CD4-positive, alpha-beta T cell (primary cell): ENCODE data around the gene RUNX1. TPM values are rescaled to one million over a fixed set of nuclear protein-coding genes. Genes with fewer than 3 reads are reported as not detected.

Source experiments
- ATAC-seq: fragments of 200-7000 bp; cut with Tn5 transposase; one replicate; pipeline ENCODE4 v1.10.0; 2022; ENCODE audit warnings: mild to moderate bottlenecking; ENCODE audit not compliant: poor library complexity
- CTCF ChIA-PET: fragments of 350-600 bp; sonication (Branson Sonifier 250); formaldehyde crosslinking; loops from one replicate; lab custom pipeline; 2021; ENCODE audit warnings: antibody characterized with exemption, inconsistent platforms; lab: Charles Lee
- POLR2A ChIA-PET: fragments of 350-600 bp; sonication (Branson Sonifier 250); formaldehyde crosslinking; loops from one replicate; lab custom pipeline; 2021; ENCODE audit warnings: antibody characterized with exemption, inconsistent platforms; lab: Charles Lee
- DNase-seq, 14 experiments: peaks; one replicate each; pipeline ENCODE4 v3.0.0-alpha.2; 2013 to 2020; ENCODE audit warnings: mixed read lengths in 2 of 14
- H3K27ac ChIP-seq, 2 donors: one replicate each; pipeline versions ENCODE4 v1.5.1 to v1.7.0; 2013; ENCODE audit warnings: low read length in 2 of 2, low read depth in 1 of 2, mild to moderate bottlenecking in 1 of 2
- H3K27me3 ChIP-seq, 2 experiments: 1 replicate in 1 of 2; 2 replicates in 1 of 2; pipeline versions ENCODE4 v1.6.1 to v1.7.0; 2013; ENCODE audit warnings: low read length in 2 of 2, control low read depth in 1 of 2, mild to moderate bottlenecking in 1 of 2, moderate library complexity in 1 of 2; ENCODE audit not compliant: insufficient read depth in 2 of 2, control insufficient read depth in 1 of 2
- H3K36me3 ChIP-seq: one replicate; pipeline ENCODE4 v1.6.1; 2013; ENCODE audit warnings: low read length, control low read depth; ENCODE audit not compliant: insufficient read depth
- H3K4me1 ChIP-seq: one replicate; pipeline ENCODE4 v1.6.1; 2013; ENCODE audit warnings: low read length, control low read depth; ENCODE audit not compliant: insufficient read depth
- H3K4me3 ChIP-seq: one replicate; pipeline ENCODE4 v1.5.1; 2013; ENCODE audit warnings: mild to moderate bottlenecking, low read length, moderate library complexity
- H3K9me3 ChIP-seq, 2 experiments: 1 replicate in 1 of 2; 2 replicates in 1 of 2; pipeline versions ENCODE4 v1.6.1 to v1.7.0; 2013; ENCODE audit warnings: low read length in 2 of 2, mild to moderate bottlenecking in 2 of 2, control low read depth in 1 of 2, moderate library complexity in 1 of 2; ENCODE audit not compliant: control insufficient read depth in 1 of 2, insufficient read depth in 1 of 2
- H3K27ac Mint-ChIP-seq: one replicate; pipeline ENCODE4 v1.8.0; 2020; ENCODE audit warnings: mixed read lengths
- H3K27me3 Mint-ChIP-seq: one replicate; pipeline ENCODE4 v1.8.0; 2021; ENCODE audit warnings: mixed read lengths
- H3K36me3 Mint-ChIP-seq: one replicate; pipeline ENCODE4 v1.8.0; 2021; ENCODE audit warnings: low read depth, mixed read lengths
- H3K4me1 Mint-ChIP-seq: one replicate; pipeline ENCODE4 v1.8.0; 2021; ENCODE audit warnings: low read depth, mixed read lengths
- H3K4me3 Mint-ChIP-seq: one replicate; pipeline ENCODE4 v1.8.0; 2020; ENCODE audit warnings: mild to moderate bottlenecking, mixed read lengths
- H3K9me3 Mint-ChIP-seq: one replicate; pipeline ENCODE4 v1.8.0; 2020; ENCODE audit warnings: mixed read lengths
- CTCF ChIP-seq: fragments of 200-600 bp; IDR thresholded peaks from one replicate; pipeline ENCODE4 v1.8.0; 2022; ENCODE audit warnings: antibody characterized with exemption, mild to moderate bottlenecking
- intact Hi-C, 2 experiments: fragments of 100-400 bp; cut with DNase I in 1 of 2; cut with micrococcal nuclease in 1 of 2; formaldehyde crosslinking; loops; one replicate each; pipeline versions ENCODE4 v1.15.1 to v1.9.0; 2023 to 2025; cut with DNase I, micrococcal nuclease
- total RNA-seq, 174 experiments: library from RNA in 2 of 174; stranded (reverse) in 2 of 174; gene quantifications; one replicate each; pipeline ENCODE4 v1.2.3 and lab custom pipeline; 2021 to 2026

Gene RUNX1
- total RNA-seq, 2 experiments from 2014 or later, result 71.7 to 74.3 TPM

GRCh38 chr21:34914239-34914638, 134.9 kb downstream of the RUNX1 start:
- POLR2A ChIA-PET, result interaction anchor here (0.8 kb wide), 1 partner anchor 19 kb away, joined by 6 read pairs; no protein-coding TSS in a partner anchor
- Mint-ChIP-seq H3K4me3 (no peak overlapping the region), H3K9me3 (no peaks in the 10 kb centered on the region), H3K4me1 (peaks cover 96% of the 10 kb centered on the region), H3K27me3 (no peaks in the 10 kb centered on the region), H3K36me3 (peaks cover 49% of the 10 kb centered on the region), H3K27ac (peak overlapping the region; percentile 39)
- ATAC-seq (no peak), DNase-seq (no peak)
- CTCF ChIA-PET, result no interaction called here
- Histone ChIP-seq H3K4me3 (no peak overlapping the region), H3K27ac (no peak overlapping the region), H3K9me3 (no peaks in the 10 kb centered on the region), H3K4me1 (peaks cover 52% of the 10 kb centered on the region), H3K36me3 (peaks cover 39% of the 10 kb centered on the region), H3K27me3 (no peaks in the 10 kb centered on the region)
- TF ChIP-seq CTCF, result no peak
- intact Hi-C loops, result no loop called here

- peaks cover 36% of the 10 kb centered on the region for H3K36me3 ChIP-seq
- peaks cover 54% of the 10 kb centered on the region for H3K4me1 ChIP-seq
- TF ChIP-seq CTCF, result no peak
- ChIA-PET POLR2A (interaction anchor here (0.8 kb wide), 1 partner anchor 20 kb away, joined by 6 read pairs; no protein-coding TSS in a partner anchor), CTCF (no interaction called here)
- Mint-ChIP-seq H3K4me1 (peaks cover 96% of the 10 kb centered on the region), H3K4me3 (no peak overlapping the region), H3K9me3 (no peaks in the 10 kb centered on the region), H3K36me3 (peaks cover 48% of the 10 kb centered on the region), H3K27me3 (no peaks in the 10 kb centered on the region), H3K27ac (no peak overlapping the region)
- H3K27ac ChIP-seq, result no peak overlapping the region
- H3K27me3 ChIP-seq, result no peaks in the 10 kb centered on the region
- intact Hi-C loops, result no loop called here
- DNase-seq (no peak), ATAC-seq (no peak)
- H3K9me3 ChIP-seq, result no peaks in the 10 kb centered on the region
- no peak overlapping the region for H3K4me3 ChIP-seq
Observed at GRCh38 chr21:34913811-34914210, 135.3 kb downstream of the RUNX1 start.

- Histone ChIP-seq H3K36me3 (peaks cover 33% of the 10 kb centered on the region), H3K9me3 (no peaks in the 10 kb centered on the region), H3K4me3 (no peak overlapping the region), H3K4me1 (peaks cover 55% of the 10 kb centered on the region), H3K27me3 (no peaks in the 10 kb centered on the region), H3K27ac (no peak overlapping the region)
- CTCF ChIA-PET, result interaction anchor here (0.7 to 1.3 kb wide), 2 partner anchors 20 to 22 kb away, joined by 3 read pairs; no protein-coding TSS in a partner anchor
- POLR2A ChIA-PET, result no interaction called here
- H3K27ac Mint-ChIP-seq, result peak overlapping the region; percentile 65
- H3K9me3 Mint-ChIP-seq, result no peaks in the 10 kb centered on the region
- H3K4me1 Mint-ChIP-seq, result peaks cover 99% of the 10 kb centered on the region
- intact Hi-C loops, result no loop called here
- no peak for ATAC-seq
- H3K36me3 Mint-ChIP-seq, result peaks cover 43% of the 10 kb centered on the region
- DNase-seq, result no peak
- no peaks in the 10 kb centered on the region for H3K27me3 Mint-ChIP-seq
- H3K4me3 Mint-ChIP-seq, result no peak overlapping the region
- no peak for TF ChIP-seq CTCF
Observed at GRCh38 chr21:34912022-34912945, 136.8 kb downstream of the RUNX1 start.
